Ishikawa (cell line): Measurements from ENCODE around the gene E2F3.

Experiments used
- CEBPB ChIP-seq: IDR thresholded peaks from 2 replicates; pipeline ENCODE4 v1.6.1; 2012
- CREB1 ChIP-seq: IDR thresholded peaks from 2 replicates; pipeline ENCODE4 v1.6.1; 2012; ENCODE audit warnings: low read depth
- EGR1 ChIP-seq: IDR thresholded peaks from 2 replicates; pipeline ENCODE4 v1.6.1; 2012
- EP300 ChIP-seq: IDR thresholded peaks from 2 replicates; pipeline ENCODE4 v1.6.1; 2012; ENCODE audit warnings: borderline replicate concordance
- FOXM1 ChIP-seq: IDR thresholded peaks from 2 replicates; pipeline ENCODE4 v1.6.1; 2012; ENCODE audit warnings: low read depth, borderline replicate concordance
- RAD21 ChIP-seq: IDR thresholded peaks from 2 replicates; pipeline ENCODE4 v1.6.1; 2012; ENCODE audit warnings: low read depth
- TCF12 ChIP-seq: IDR thresholded peaks from 2 replicates; pipeline ENCODE4 v1.6.1; 2012; ENCODE audit warnings: low read depth
- TEAD4 ChIP-seq: IDR thresholded peaks from 2 replicates; pipeline ENCODE4 v1.6.1; 2012
- YY1 ChIP-seq: IDR thresholded peaks from 2 replicates; pipeline ENCODE4 v1.6.1; 2012; ENCODE audit warnings: low read depth
- ZBTB7A ChIP-seq: IDR thresholded peaks from 2 replicates; pipeline ENCODE4 v1.6.1; 2012; ENCODE audit warnings: low read depth
- TF ChIP-seq, protein P1 (sequence below): IDR thresholded peaks from 2 replicates; pipeline ENCODE4 v1.6.1; 2012
- TF ChIP-seq, protein P2 (sequence below): IDR thresholded peaks from 2 replicates; pipeline ENCODE4 v1.6.1; 2012
- TF ChIP-seq, protein P3 (sequence below): IDR thresholded peaks from 2 replicates; pipeline ENCODE4 v1.6.1; 2012; ENCODE audit warnings: low read depth, mild to moderate bottlenecking

DNA sequence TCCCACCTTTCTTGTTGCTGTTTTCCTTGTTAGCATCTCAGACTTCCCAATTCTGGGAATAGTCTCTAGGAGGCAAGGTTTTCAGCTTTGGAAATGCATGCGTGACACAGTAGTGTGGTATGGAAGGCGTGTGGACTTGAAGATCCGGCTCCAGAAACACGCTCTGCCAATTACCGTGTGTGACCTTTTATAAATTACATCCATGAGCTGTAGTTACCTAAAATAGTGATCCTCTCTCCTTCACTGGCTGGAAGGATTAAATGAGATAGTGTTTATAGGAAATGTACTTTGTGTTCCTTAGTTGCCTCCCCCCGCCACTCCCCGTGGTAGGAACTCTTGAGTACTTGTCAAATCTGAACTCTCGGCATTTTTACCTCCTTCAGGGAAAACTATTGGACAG lies 13.0 kb downstream of the E2F3 start:
- TF ChIP-seq EP300 = no peak
- TF ChIP-seq, protein P1, sequence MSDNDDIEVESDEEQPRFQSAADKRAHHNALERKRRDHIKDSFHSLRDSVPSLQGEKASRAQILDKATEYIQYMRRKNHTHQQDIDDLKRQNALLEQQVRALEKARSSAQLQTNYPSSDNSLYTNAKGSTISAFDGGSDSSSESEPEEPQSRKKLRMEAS = no peak
- TF ChIP-seq YY1 = no peak
- no peak for TF ChIP-seq TCF12
- TF ChIP-seq CREB1 = no peak
- TF ChIP-seq CEBPB = no peak
- no peak for TF ChIP-seq RAD21
- no peak for TF ChIP-seq FOXM1
- TF ChIP-seq, protein P2, sequence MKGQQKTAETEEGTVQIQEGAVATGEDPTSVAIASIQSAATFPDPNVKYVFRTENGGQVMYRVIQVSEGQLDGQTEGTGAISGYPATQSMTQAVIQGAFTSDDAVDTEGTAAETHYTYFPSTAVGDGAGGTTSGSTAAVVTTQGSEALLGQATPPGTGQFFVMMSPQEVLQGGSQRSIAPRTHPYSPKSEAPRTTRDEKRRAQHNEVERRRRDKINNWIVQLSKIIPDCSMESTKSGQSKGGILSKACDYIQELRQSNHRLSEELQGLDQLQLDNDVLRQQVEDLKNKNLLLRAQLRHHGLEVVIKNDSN = no peak
- TF ChIP-seq, protein P3, sequence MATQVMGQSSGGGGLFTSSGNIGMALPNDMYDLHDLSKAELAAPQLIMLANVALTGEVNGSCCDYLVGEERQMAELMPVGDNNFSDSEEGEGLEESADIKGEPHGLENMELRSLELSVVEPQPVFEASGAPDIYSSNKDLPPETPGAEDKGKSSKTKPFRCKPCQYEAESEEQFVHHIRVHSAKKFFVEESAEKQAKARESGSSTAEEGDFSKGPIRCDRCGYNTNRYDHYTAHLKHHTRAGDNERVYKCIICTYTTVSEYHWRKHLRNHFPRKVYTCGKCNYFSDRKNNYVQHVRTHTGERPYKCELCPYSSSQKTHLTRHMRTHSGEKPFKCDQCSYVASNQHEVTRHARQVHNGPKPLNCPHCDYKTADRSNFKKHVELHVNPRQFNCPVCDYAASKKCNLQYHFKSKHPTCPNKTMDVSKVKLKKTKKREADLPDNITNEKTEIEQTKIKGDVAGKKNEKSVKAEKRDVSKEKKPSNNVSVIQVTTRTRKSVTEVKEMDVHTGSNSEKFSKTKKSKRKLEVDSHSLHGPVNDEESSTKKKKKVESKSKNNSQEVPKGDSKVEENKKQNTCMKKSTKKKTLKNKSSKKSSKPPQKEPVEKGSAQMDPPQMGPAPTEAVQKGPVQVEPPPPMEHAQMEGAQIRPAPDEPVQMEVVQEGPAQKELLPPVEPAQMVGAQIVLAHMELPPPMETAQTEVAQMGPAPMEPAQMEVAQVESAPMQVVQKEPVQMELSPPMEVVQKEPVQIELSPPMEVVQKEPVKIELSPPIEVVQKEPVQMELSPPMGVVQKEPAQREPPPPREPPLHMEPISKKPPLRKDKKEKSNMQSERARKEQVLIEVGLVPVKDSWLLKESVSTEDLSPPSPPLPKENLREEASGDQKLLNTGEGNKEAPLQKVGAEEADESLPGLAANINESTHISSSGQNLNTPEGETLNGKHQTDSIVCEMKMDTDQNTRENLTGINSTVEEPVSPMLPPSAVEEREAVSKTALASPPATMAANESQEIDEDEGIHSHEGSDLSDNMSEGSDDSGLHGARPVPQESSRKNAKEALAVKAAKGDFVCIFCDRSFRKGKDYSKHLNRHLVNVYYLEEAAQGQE = no peak
- TF ChIP-seq EGR1 = no peak
- TF ChIP-seq TEAD4 = no peak
- no peak for TF ChIP-seq ZBTB7A
